Gastrocnemius medialis (tissue), 4 donors: ENCODE results near the gene LRRC27. TPM values are rescaled to one million over a fixed set of nuclear protein-coding genes. Genes with fewer than 3 reads are reported as not detected.

Source experiments
- ATAC-seq, 2 donors: fragments of 150-250 bp; one replicate each; pipeline ENCODE4 v1.9.1; 2016
- DNase-seq, 2 donors: peaks; one replicate each; pipeline ENCODE4 v3.0.0-alpha.2; 2019
- H3K27ac ChIP-seq, 4 donors: fragments of 200-600 bp; sonication (generic); 1 replicate in 1 of 4; 2 replicates in 3 of 4; pipeline ENCODE4 v1.5.1; 2016 to 2018; ENCODE audit warnings: mild to moderate bottlenecking in 2 of 4, moderate library complexity in 1 of 4
- H3K27me3 ChIP-seq, 3 donors: fragments of 200-600 bp; sonication (generic) in 2 of 3; 1 replicate in 1 of 3; 2 replicates in 2 of 3; pipeline versions ENCODE4 v1.5.1 to v1.6.0; 2016 to 2019; ENCODE audit warnings: mild to moderate bottlenecking in 1 of 3, moderate library complexity in 1 of 3
- H3K36me3 ChIP-seq, 2 donors: fragments of 200-600 bp; sonication (generic) in 1 of 2; one replicate each; pipeline ENCODE4 v1.5.1; 2017 to 2018
- H3K4me1 ChIP-seq, 2 donors: fragments of 200-600 bp; sonication (generic) in 1 of 2; one replicate each; pipeline ENCODE4 v1.5.1; 2016 to 2017; ENCODE audit warnings: mild to moderate bottlenecking in 2 of 2
- H3K4me3 ChIP-seq, 4 donors: fragments of 200-600 bp; sonication (generic) in 3 of 4; 1 replicate in 1 of 4; 2 replicates in 3 of 4; pipeline ENCODE4 v1.5.1; 2016 to 2019; ENCODE audit warnings: mild to moderate bottlenecking in 2 of 4
- H3K9me3 ChIP-seq, 3 donors: fragments of 200-600 bp; sonication (generic) in 2 of 3; 1 replicate in 1 of 3; 2 replicates in 2 of 3; pipeline ENCODE4 v1.5.1; 2016 to 2019
- CTCF ChIP-seq, 5 experiments: fragments of 450-650 bp in 3 of 5; fragments of 200-600 bp in 2 of 5; sonication (generic) in 2 of 5; IDR thresholded peaks in 4 of 5; conservative IDR thresholded peaks in 1 of 5; 1 replicate in 4 of 5; 2 replicates in 1 of 5; pipeline ENCODE4 v1.5.1; 2016 to 2019; ENCODE audit warnings: antibody characterized with exemption in 5 of 5, mild to moderate bottlenecking in 3 of 5, moderate library complexity in 3 of 5
- POLR2A ChIP-seq, 2 donors: fragments of 450-650 bp; IDR thresholded peaks; one replicate each; pipeline ENCODE4 v1.6.1; 2017; ENCODE audit warnings: antibody characterized with exemption in 2 of 2, mild to moderate bottlenecking in 2 of 2, moderate library complexity in 2 of 2
- in situ Hi-C, 4 donors: fragments of 200-750 bp; cut with MboI; loops; one replicate each; pipeline versions ENCODE4 v1.15.0 to v1.8.0; 2017; ENCODE audit warnings: low sequenced_read_pairs in 4 of 4
- intact Hi-C: fragments of 100-400 bp; cut with DNase I; formaldehyde crosslinking; loops from one replicate; pipeline ENCODE4 v1.15.1; 2023; ENCODE audit warnings: low total_unique reads
- total RNA-seq, 4 donors: library from RNA; depleted of rRNA; stranded (reverse); fragments of >200 nt; gene quantifications; one replicate each; pipeline versions ENCODE4 v1.1.0 to v1.2.3, GENCODE V29; 2016

LRRC27 gene
- total RNA-seq, 4 donors from 2014 or later = 1.0 to 7.0 (median 4.1) TPM

GRCh38 chr10:132371641-132372081 lies 39.7 kb downstream of the LRRC27 start:
- no peaks in the 10 kb centered on the region for H3K36me3 ChIP-seq
- intact Hi-C loops = no loop called here
- H3K27me3 ChIP-seq = no peaks in the 10 kb centered on the region
- in situ Hi-C loops = no loop called here
- no peak overlapping the region for H3K27ac ChIP-seq
- no peak overlapping the region for H3K4me3 ChIP-seq
- DNase-seq = no peak
- ATAC-seq = no peak
- TF ChIP-seq CTCF (IDR thresholded peaks at IDR 0.05 in 4 of 5, conservative IDR thresholded peaks at IDR 0.05 in 1 of 5) (no peak), POLR2A (IDR thresholded peaks at IDR 0.05) (no peak)
- H3K9me3 ChIP-seq = no peaks in the 10 kb centered on the region
- no peaks in the 10 kb centered on the region for H3K4me1 ChIP-seq

- intact Hi-C loops (no loop called here), in situ Hi-C loops (no loop called here)
- no peaks in the 10 kb centered on the region for H3K4me1 ChIP-seq
- H3K36me3 ChIP-seq = no peaks in the 10 kb centered on the region
- H3K27me3 ChIP-seq = no peaks in the 10 kb centered on the region
- H3K27ac ChIP-seq = no peak overlapping the region
- no peak for DNase-seq
- H3K9me3 ChIP-seq = no peaks in the 10 kb centered on the region
- TF ChIP-seq POLR2A (IDR thresholded peaks at IDR 0.05) (no peak), CTCF (IDR thresholded peaks at IDR 0.05 in 4 of 5, conservative IDR thresholded peaks at IDR 0.05 in 1 of 5) (no peak)
- no peak for ATAC-seq
- no peak overlapping the region for H3K4me3 ChIP-seq
Measured at GRCh38 chr10:132372516-132373095, 40.6 kb downstream of the LRRC27 start.

GRCh38 chr10:132373241-132373955 lies 41.4 kb downstream of the LRRC27 start:
- ATAC-seq (no peak), DNase-seq (no peak)
- TF ChIP-seq CTCF (IDR thresholded peaks at IDR 0.05 in 4 of 5, conservative IDR thresholded peaks at IDR 0.05 in 1 of 5) (no peak), POLR2A (IDR thresholded peaks at IDR 0.05) (no peak)
- Histone ChIP-seq H3K4me3 (no peak overlapping the region), H3K27me3 (no peaks in the 10 kb centered on the region), H3K4me1 (no peaks in the 10 kb centered on the region), H3K9me3 (no peaks in the 10 kb centered on the region), H3K27ac (no peak overlapping the region), H3K36me3 (no peaks in the 10 kb centered on the region)
- intact Hi-C loops = no loop called here
- in situ Hi-C loops = no loop called here

GRCh38 chr10:132374176-132374575 lies 42.2 kb downstream of the LRRC27 start:
- Histone ChIP-seq H3K36me3 (no peaks in the 10 kb centered on the region), H3K4me3 (no peak overlapping the region)
- in situ Hi-C loops = no loop called here

More at GRCh38 chr10:132374176-132374575, 42.2 kb downstream of the LRRC27 start:
- no peak for TF ChIP-seq POLR2A (IDR thresholded peaks at IDR 0.05)
- TF ChIP-seq CTCF (IDR thresholded peaks at IDR 0.05 in 4 of 5, conservative IDR thresholded peaks at IDR 0.05 in 1 of 5) = no peak
- no peaks in the 10 kb centered on the region for H3K4me1 ChIP-seq
- H3K9me3 ChIP-seq = no peaks in the 10 kb centered on the region
- no peak overlapping the region for H3K27ac ChIP-seq
- ATAC-seq = no peak
- no peaks in the 10 kb centered on the region for H3K27me3 ChIP-seq
- DNase-seq = no peak
- intact Hi-C loops = no loop called here
